GM21717 (cell line): ENCODE data around the gene GRXCR2.
"Not testable (repeated sequence)": the region's sequence is repeated elsewhere in the genome, so short reads cannot be mapped to it uniquely, and the experiment has no call there.

Experiments
- ATAC-seq: cut with Tn5 transposase; IDR thresholded peaks from one replicate; pipeline ENCODE4 v1.9.1; 2021; ENCODE audit warnings: mild to moderate bottlenecking, moderate library complexity; ENCODE audit not compliant: unreplicated experiment

Gene GRXCR2

GRCh38 chr5:145887217-145887616 lies 14.4 kb upstream of the GRXCR2 start:
- no peak for ATAC-seq

- no peak for ATAC-seq
Observed at GRCh38 chr5:145874765-145875164, 2.0 kb upstream of the GRXCR2 start.

GRCh38 chr5:145872486-145872885 lies 328 bp downstream of the GRXCR2 start:
- no peak for ATAC-seq

GRCh38 chr5:145869753-145870152 lies 3.1 kb downstream of the GRXCR2 start:
- ATAC-seq: no peak

GRCh38 chr5:145867806-145868205 lies 5.0 kb downstream of the GRXCR2 start:
- ATAC-seq: no peak

- not testable (repeated sequence) for ATAC-seq
Observed at GRCh38 chr5:145864432-145864831, 8.4 kb downstream of the GRXCR2 start.

- ATAC-seq: no peak
Observed at GRCh38 chr5:145863003-145863402, 9.8 kb downstream of the GRXCR2 start.

GRCh38 chr5:145859897-145860296 lies 12.9 kb downstream of the GRXCR2 start:
- no peak for ATAC-seq

- ATAC-seq: no peak
Observed at GRCh38 chr5:145859453-145859852, 13.4 kb downstream of the GRXCR2 start.

- no peak for ATAC-seq
Observed at GRCh38 chr5:145858959-145859358, 13.9 kb downstream of the GRXCR2 start.

- ATAC-seq: no peak
Observed at GRCh38 chr5:145856285-145856818, 16.5 kb downstream of the GRXCR2 start.

- ATAC-seq: no peak
Observed at GRCh38 chr5:145855763-145856267, 17.0 kb downstream of the GRXCR2 start.

- no peak for ATAC-seq
Observed at GRCh38 chr5:145854651-145855258, 18.1 kb downstream of the GRXCR2 start.

- ATAC-seq: no peak
Observed at GRCh38 chr5:145853781-145854376, 18.9 kb downstream of the GRXCR2 start.

GRCh38 chr5:145852990-145853389 lies 19.8 kb downstream of the GRXCR2 start:
- ATAC-seq: no peak

- ATAC-seq: no peak
Observed at GRCh38 chr5:145848854-145849253, 24.0 kb downstream of the GRXCR2 start.

GRCh38 chr5:145847499-145848497 lies 25.0 kb downstream of the GRXCR2 start:
- ATAC-seq: no peak

- ATAC-seq: no peak
Observed at GRCh38 chr5:145846081-145846480, 26.7 kb downstream of the GRXCR2 start.

- no peak for ATAC-seq
Observed at GRCh38 chr5:145841299-145841698, 31.5 kb downstream of the GRXCR2 start.

GRCh38 chr5:145840458-145841132 lies 32.2 kb downstream of the GRXCR2 start:
- ATAC-seq: no peak

- ATAC-seq: no peak
Observed at GRCh38 chr5:145838276-145838675, 34.5 kb downstream of the GRXCR2 start.
